ENCODE data around the gene CDK13. TPM values are rescaled to one million over a fixed set of nuclear protein-coding genes. Genes with fewer than 3 reads are reported as not detected.

Gene CDK13
- total RNA-seq: 10 to 100 TPM; 18.7 to 32.2 (median 24.9) TPM
- polyA plus RNA-seq: 10 to 100 TPM; 12.4 to 15.7 TPM
- long read RNA-seq, donor 1, full-length matches to known transcripts: 20 of 26 reads
- long read RNA-seq, donor 1, partial matches to known transcripts: 3 of 26 reads
- long read RNA-seq, donor 1, other reads (novel, unspliced or antisense): 3 of 26 reads
- long read RNA-seq, donor 2, full-length matches to known transcripts: 22 of 33 reads
- long read RNA-seq, donor 2, partial matches to known transcripts: 11 of 33 reads
- long read RNA-seq, donor 2, other reads (novel, unspliced or antisense): 0 of 33 reads
- long read RNA-seq, donor 3, full-length matches to known transcripts: 24 of 36 reads
- long read RNA-seq, donor 3, partial matches to known transcripts: 10 of 36 reads
- long read RNA-seq, donor 3, other reads (novel, unspliced or antisense): 2 of 36 reads

DNA sequence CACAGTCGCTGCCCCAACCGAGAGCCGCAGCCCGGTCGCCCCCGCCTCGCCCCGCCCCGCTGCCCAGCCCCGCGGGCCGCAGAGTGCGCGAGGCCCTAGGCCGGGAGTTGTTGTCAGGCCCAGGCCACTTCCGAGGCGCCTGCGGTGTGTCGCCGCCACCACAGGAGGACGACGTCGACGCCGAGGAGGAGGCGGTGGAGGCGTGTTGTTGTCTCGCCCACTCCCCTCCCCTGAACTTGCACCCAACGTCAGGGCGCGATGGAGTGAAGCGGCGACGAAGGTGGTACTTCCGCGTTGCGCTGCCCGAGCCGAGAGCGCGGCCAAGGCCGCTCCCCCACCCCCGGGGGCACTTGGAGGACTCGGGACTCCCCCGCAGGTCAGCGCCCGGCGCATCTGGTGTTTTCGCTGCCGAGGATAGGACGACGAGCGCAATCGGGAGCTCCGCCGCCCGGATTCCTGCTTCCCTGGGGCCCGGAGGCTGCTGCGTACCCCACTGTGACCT is at the start of gene CDK13:
Gene CDK13, plus strand, starts transcription at position 286 of the 502 bp plus-strand sequence. CDS start 386 bp downstream, outside the sequence.
- intact Hi-C loops (cut with DNase I): loop anchor here (1.0 to 10.0 kb wide), 10 partner anchors 51 to 215 kb away; partner anchors contain the start of genes MPLKIP (in 4 of the 10) and SUGCT (in 2 of the 10)

DNA sequence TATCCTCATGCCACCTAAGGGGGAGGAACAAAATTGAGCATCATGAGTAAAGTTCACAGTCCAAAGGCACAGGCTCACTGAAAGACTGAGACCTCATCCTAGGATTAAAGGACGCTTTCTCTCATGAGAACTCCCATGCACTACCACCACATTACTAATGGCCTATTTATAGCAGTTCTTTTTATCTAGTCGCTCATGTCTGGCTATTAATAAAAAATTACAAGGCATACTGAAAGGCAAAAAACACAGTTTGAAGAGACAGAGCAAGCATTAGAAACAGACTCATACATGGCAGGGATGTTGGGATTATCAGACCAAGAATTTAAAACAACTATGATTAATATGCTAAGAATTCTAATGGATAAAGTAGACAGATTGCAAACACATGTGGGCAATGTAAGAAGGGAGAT is 46.0 kb upstream of the CDK13 start:
- Histone ChIP-seq H3K27ac (no peak overlapping the region), H3K36me3 (no peaks in the 10 kb centered on the region), H3K9me3 (peaks cover 0 to 28% (median 8%) of the 10 kb centered on the region in 12 donors), H3K4me3 (no peak overlapping the region), H3K27me3 (no peaks in the 10 kb centered on the region), H3K4me1 (peaks cover 0 to 4% (median 0%) of the 10 kb centered on the region in 12 donors)
- ATAC-seq (no peak), DNase-seq (no peak)
- intact Hi-C loops (cut with DNase I): no loop called here
- no peak for TF ChIP-seq POLR2A (IDR thresholded peaks at IDR 0.05)
- TF ChIP-seq, protein P1, sequence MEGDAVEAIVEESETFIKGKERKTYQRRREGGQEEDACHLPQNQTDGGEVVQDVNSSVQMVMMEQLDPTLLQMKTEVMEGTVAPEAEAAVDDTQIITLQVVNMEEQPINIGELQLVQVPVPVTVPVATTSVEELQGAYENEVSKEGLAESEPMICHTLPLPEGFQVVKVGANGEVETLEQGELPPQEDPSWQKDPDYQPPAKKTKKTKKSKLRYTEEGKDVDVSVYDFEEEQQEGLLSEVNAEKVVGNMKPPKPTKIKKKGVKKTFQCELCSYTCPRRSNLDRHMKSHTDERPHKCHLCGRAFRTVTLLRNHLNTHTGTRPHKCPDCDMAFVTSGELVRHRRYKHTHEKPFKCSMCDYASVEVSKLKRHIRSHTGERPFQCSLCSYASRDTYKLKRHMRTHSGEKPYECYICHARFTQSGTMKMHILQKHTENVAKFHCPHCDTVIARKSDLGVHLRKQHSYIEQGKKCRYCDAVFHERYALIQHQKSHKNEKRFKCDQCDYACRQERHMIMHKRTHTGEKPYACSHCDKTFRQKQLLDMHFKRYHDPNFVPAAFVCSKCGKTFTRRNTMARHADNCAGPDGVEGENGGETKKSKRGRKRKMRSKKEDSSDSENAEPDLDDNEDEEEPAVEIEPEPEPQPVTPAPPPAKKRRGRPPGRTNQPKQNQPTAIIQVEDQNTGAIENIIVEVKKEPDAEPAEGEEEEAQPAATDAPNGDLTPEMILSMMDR (IDR thresholded peaks at IDR 0.05): no peak
- 46 to 59% (median 54%) methylated on average over 2 of the region's 2 CpGs for WGBS, 4 donors

More for the DNA sequence above, at the start of gene CDK13:
- H3K27ac ChIP-seq: peak within 1 kb of the TSS; percentile 92 to 100 (median 98)
- ATAC-seq: peak; percentile 10 to 70 (median 50)
- WGBS, 4 donors: 0 to 2% (median 0%) methylated on average over 20 to 59 of the region's 59 CpGs
- peak; percentile 79 to 91 (median 82) for DNase-seq
- H3K9me3 ChIP-seq: no peaks in the 10 kb centered on the region
- H3K4me1 ChIP-seq: peaks cover 7 to 40% (median 23%) of the 10 kb centered on the region in 12 donors
- H3K4me3 ChIP-seq: peak within 1 kb of the TSS; percentile 58 to 99 (median 85)
- no peak for TF ChIP-seq POLR2A (IDR thresholded peaks at IDR 0.05)
- TF ChIP-seq, protein P1 (IDR thresholded peaks at IDR 0.05): peak in 2 of 12 donors; percentile 12 to 16
- H3K36me3 ChIP-seq: no peaks in the 10 kb centered on the region
- H3K27me3 ChIP-seq: no peaks in the 10 kb centered on the region

DNA sequence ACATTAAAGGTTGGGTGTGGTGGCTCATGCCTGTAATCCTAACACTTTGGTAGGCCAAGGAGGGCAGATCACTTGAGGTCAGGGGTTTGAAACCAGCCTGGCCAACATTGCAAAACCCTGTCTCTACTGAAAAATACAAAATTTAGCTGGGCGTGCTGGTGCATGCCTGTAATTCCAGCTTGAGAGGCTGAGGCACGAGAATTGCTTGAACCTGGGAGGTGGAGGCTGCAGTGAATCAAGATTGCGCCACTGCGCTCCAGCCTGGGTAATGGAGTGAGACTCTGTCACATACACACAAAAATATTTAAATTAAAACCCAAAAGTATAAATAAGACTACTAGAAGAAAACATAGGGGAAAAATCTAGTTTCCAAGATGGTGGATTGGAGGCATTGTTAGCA is 41.9 kb upstream of the CDK13 start:
- DNase-seq (no peak), ATAC-seq (no peak)
- Histone ChIP-seq H3K27ac (no peak overlapping the region), H3K27me3 (no peaks in the 10 kb centered on the region), H3K4me3 (no peak overlapping the region), H3K9me3 (peaks cover 0 to 34% (median 8%) of the 10 kb centered on the region in 12 donors), H3K4me1 (no peaks in the 10 kb centered on the region), H3K36me3 (no peaks in the 10 kb centered on the region)
- TF ChIP-seq, protein P1 (IDR thresholded peaks at IDR 0.05): no peak
- TF ChIP-seq POLR2A (IDR thresholded peaks at IDR 0.05): no peak
- 93 to 98% (median 96%) methylated on average over 4 of the region's 4 CpGs for WGBS, 4 donors
- intact Hi-C loops (cut with DNase I): no loop called here

DNA sequence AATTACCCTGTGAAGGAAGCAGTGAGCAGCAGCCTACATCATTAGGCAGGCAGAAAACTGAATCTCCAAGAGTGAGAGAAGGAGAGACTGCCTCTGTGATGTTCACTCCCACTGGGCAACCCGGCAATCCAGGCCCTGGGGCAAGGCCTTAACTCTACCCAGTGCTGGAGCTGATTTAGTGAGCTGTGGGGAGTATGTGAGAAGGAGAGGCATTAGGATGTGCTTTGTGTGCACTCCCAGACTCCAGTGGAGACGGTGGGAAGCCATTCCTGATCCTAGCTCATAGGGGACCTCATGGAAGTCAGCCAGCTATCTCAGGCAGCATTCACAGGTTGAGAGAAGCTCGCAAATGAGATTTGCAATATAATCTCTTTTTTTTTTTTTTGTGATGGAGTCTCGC is 41.1 kb upstream of the CDK13 start:
- WGBS, 4 donors: 85 to 89% (median 87%) methylated on average over 4 of the region's 4 CpGs
- no peak overlapping the region for H3K27ac ChIP-seq
- H3K27me3 ChIP-seq: no peaks in the 10 kb centered on the region
- DNase-seq: no peak
- H3K36me3 ChIP-seq: no peaks in the 10 kb centered on the region
- intact Hi-C loops (cut with DNase I): no loop called here
- peaks cover 0 to 34% (median 8%) of the 10 kb centered on the region in 12 donors for H3K9me3 ChIP-seq
- no peak overlapping the region for H3K4me3 ChIP-seq
- no peaks in the 10 kb centered on the region for H3K4me1 ChIP-seq
- ATAC-seq: no peak
- no peak for TF ChIP-seq POLR2A (IDR thresholded peaks at IDR 0.05)
- TF ChIP-seq, protein P1 (IDR thresholded peaks at IDR 0.05): no peak
